ENCODE results near the gene ALKBH5.

The ALKBH5 gene

DNA sequence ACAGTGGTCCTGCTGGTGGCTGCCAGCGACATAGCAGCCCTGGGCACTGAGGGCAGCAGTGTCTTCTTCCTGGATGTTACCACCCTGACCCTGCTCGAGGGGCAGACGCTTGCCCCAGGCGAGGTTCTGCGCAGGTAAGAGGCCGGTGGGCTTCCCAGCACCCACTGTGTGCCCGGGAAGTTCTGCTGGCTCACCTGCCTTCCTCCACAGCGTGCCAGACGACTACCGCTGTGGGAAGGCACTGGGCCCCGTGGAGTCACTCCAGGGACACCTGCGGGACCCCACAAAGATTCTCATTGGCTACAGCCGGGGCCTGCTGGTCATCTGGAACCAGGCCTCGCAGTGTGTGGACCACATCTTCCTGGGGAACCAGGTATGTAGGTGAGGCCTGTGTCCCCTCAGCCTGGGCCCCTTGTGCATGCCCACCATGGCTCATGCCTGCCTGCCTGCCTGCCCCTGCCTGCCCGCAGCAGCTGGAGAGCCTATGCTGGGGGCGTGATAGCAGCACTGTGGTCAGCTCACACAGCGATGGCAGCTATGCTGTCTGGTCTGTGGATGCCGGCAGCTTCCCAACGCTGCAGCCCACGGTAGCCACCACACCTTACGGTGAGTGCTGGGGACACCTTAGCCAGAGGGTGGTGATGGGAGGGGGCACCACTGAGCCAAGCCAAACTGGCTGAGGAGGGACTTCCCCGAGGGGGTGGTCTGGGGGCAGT, 50.3 kb downstream of the ALKBH5 start:
- peaks cover 20 to 34% of the 10 kb centered on the region in 2 donors for H3K36me3 ChIP-seq (ENCODE audit: control insufficient read depth in 2 of 2, insufficient read depth in 2 of 2, low read length in 2 of 2)
- no peak overlapping the region for H3K4me3 ChIP-seq (ENCODE audit: low read length in 2 of 2)
- H3K27me3 ChIP-seq (ENCODE audit: control insufficient read depth in 1 of 2, insufficient read depth in 2 of 2, low read length in 2 of 2): no peaks in the 10 kb centered on the region
- no peaks in the 10 kb centered on the region for H3K9me3 ChIP-seq (ENCODE audit: control insufficient read depth in 2 of 2, low read length in 2 of 2)
- no peaks in the 10 kb centered on the region for H3K4me1 ChIP-seq (ENCODE audit: control insufficient read depth, insufficient read depth, low read length)
- no peak overlapping the region for H3K9ac ChIP-seq (ENCODE audit: low read length in 2 of 2)
- no peak overlapping the region for H3K27ac ChIP-seq (ENCODE audit: low read length)

DNA sequence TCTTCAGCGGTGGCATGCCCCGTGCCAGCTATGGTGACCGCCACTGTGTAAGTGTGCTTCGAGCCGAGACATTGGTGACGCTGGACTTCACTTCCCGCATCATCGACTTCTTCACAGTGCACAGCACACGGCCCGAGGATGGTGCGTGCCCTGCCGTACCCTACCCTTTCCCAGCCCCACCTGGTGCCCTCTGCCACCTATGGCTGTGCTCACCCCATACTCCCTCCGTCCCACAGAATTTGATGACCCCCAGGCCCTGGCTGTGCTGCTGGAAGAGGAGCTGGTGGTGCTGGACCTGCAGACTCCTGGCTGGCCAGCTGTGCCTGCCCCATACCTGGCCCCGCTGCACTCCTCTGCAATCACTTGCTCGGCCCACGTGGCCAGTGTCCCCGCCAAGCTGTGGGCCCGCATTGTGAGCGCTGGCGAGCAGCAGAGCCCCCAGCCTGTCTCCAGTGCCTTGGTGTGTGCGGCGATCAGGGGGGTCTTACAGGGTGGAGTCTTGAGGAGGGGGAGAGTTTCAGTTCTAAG, 51.3 kb downstream of the ALKBH5 start:
- Histone ChIP-seq H3K4me1 (ENCODE audit: control insufficient read depth, insufficient read depth, low read length) (no peaks in the 10 kb centered on the region), H3K9ac (ENCODE audit: low read length in 2 of 2) (no peak overlapping the region), H3K4me3 (ENCODE audit: low read length in 2 of 2) (no peak overlapping the region), H3K9me3 (ENCODE audit: control insufficient read depth in 2 of 2, low read length in 2 of 2) (no peaks in the 10 kb centered on the region), H3K27me3 (ENCODE audit: control insufficient read depth in 1 of 2, insufficient read depth in 2 of 2, low read length in 2 of 2) (no peaks in the 10 kb centered on the region), H3K36me3 (ENCODE audit: control insufficient read depth in 2 of 2, insufficient read depth in 2 of 2, low read length in 2 of 2) (peaks cover 20 to 34% of the 10 kb centered on the region in 2 donors), H3K27ac (ENCODE audit: low read length) (no peak overlapping the region)

DNA sequence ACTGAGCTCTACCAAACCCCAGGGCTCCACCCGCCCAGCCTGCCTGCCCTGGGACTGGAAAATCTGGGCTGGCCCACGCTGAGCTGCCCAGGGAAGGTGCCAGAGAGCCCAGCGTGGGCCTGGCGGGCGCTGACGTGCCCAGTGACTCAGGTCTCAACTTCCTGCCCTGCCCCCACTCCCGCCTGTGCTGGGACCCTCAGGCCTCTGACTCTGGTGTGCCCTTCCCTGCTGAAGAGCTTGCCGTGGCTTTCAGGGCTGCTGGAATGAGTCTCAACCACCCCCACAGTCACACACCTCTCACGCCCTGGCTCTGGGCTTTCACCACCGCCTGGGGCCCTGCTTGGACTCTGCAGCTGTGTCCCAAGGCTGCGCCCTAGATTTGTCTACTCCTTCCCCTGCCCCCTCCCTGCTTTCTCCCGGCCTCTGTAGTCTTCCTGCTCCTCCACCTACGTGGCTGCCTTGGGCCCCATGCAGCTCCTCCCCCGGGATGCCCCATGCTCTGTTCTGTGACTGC, 52.2 kb downstream of the ALKBH5 start:
- Histone ChIP-seq H3K27me3 (ENCODE audit: control insufficient read depth in 1 of 2, insufficient read depth in 2 of 2, low read length in 2 of 2) (no peaks in the 10 kb centered on the region), H3K9ac (ENCODE audit: low read length in 2 of 2) (no peak overlapping the region), H3K4me3 (ENCODE audit: low read length in 2 of 2) (no peak overlapping the region), H3K9me3 (ENCODE audit: control insufficient read depth in 2 of 2, low read length in 2 of 2) (no peaks in the 10 kb centered on the region), H3K36me3 (ENCODE audit: control insufficient read depth in 2 of 2, insufficient read depth in 2 of 2, low read length in 2 of 2) (peaks cover 20 to 36% of the 10 kb centered on the region in 2 donors), H3K27ac (ENCODE audit: low read length) (no peak overlapping the region), H3K4me1 (ENCODE audit: control insufficient read depth, insufficient read depth, low read length) (no peaks in the 10 kb centered on the region)

DNA sequence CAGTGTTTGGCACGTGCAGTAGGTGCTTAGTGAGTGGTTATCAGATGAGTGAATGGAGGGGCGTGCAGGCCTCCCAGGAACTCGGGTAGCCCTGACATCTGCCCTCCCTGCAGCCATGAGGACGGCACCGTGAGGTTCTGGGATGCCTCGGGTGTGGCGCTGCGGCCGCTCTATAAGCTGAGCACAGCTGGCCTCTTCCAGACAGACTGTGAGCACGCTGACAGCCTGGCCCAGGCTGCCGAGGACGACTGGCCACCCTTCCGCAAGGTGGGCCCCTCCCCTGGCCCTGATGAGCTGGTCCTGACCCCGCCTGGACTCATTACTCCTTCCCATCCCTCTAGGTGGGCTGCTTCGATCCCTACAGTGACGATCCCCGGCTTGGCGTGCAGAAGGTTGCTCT, 52.9 kb downstream of the ALKBH5 start:
- Histone ChIP-seq H3K36me3 (ENCODE audit: control insufficient read depth in 2 of 2, insufficient read depth in 2 of 2, low read length in 2 of 2) (peaks cover 20 to 37% of the 10 kb centered on the region in 2 donors), H3K27ac (ENCODE audit: low read length) (no peak overlapping the region), H3K4me1 (ENCODE audit: control insufficient read depth, insufficient read depth, low read length) (no peaks in the 10 kb centered on the region), H3K27me3 (ENCODE audit: control insufficient read depth in 1 of 2, insufficient read depth in 2 of 2, low read length in 2 of 2) (no peaks in the 10 kb centered on the region), H3K4me3 (ENCODE audit: low read length in 2 of 2) (no peak overlapping the region), H3K9ac (ENCODE audit: low read length in 2 of 2) (no peak overlapping the region), H3K9me3 (ENCODE audit: control insufficient read depth in 2 of 2, low read length in 2 of 2) (no peaks in the 10 kb centered on the region)

DNA sequence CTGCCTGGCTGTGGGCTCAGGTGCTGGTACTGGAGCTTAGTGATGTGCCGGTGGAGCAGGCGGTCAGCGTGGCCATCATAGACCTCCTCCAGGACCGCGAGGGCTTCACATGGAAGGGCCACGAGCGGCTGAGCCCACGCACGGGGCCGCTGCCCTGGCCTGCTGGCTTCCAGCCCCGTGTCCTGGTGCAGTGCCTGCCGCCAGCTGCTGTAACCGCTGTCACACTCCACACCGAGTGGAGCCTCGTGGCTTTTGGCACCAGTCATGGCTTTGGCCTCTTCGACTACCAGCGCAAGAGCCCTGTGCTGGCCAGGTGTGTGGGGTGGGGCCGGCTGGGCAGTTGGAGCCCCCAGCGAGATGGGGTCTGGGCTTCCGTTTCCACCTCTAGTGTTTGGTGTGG, 53.8 kb downstream of the ALKBH5 start:
- H3K9ac ChIP-seq (ENCODE audit: low read length in 2 of 2): no peak overlapping the region
- H3K36me3 ChIP-seq (ENCODE audit: control insufficient read depth in 2 of 2, insufficient read depth in 2 of 2, low read length in 2 of 2): peaks cover 20 to 38% of the 10 kb centered on the region in 2 donors
- no peak overlapping the region for H3K4me3 ChIP-seq (ENCODE audit: low read length in 2 of 2)
- H3K27me3 ChIP-seq (ENCODE audit: control insufficient read depth in 1 of 2, insufficient read depth in 2 of 2, low read length in 2 of 2): no peaks in the 10 kb centered on the region
- H3K9me3 ChIP-seq (ENCODE audit: control insufficient read depth in 2 of 2, low read length in 2 of 2): no peaks in the 10 kb centered on the region
- H3K4me1 ChIP-seq (ENCODE audit: control insufficient read depth, insufficient read depth, low read length): no peaks in the 10 kb centered on the region
- no peak overlapping the region for H3K27ac ChIP-seq (ENCODE audit: low read length)

DNA sequence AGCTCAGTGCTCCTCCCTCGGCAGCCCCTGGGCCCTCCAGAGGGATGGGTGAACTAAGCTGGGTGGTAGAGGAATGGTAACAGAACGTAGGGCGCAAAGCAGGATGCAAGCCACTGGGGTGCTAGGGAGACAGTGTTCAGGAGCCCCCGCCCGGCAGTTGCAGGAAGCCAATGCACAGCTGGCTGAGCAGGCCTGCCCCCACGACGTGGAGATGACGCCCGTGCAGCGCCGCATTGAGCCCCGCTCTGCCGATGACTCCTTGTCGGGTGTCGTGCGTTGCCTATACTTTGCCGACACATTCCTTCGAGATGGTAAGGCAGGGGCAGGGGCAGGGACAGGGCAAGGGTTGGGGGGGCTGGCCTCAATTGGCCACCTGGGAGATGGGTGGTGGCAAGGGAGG, 54.7 kb downstream of the ALKBH5 start:
- Histone ChIP-seq H3K36me3 (ENCODE audit: control insufficient read depth in 2 of 2, insufficient read depth in 2 of 2, low read length in 2 of 2) (peaks cover 21 to 38% of the 10 kb centered on the region in 2 donors), H3K9me3 (ENCODE audit: control insufficient read depth in 2 of 2, low read length in 2 of 2) (no peaks in the 10 kb centered on the region), H3K27ac (ENCODE audit: low read length) (no peak overlapping the region), H3K4me3 (ENCODE audit: low read length in 2 of 2) (no peak overlapping the region), H3K27me3 (ENCODE audit: control insufficient read depth in 1 of 2, insufficient read depth in 2 of 2, low read length in 2 of 2) (no peaks in the 10 kb centered on the region), H3K4me1 (ENCODE audit: control insufficient read depth, insufficient read depth, low read length) (no peaks in the 10 kb centered on the region), H3K9ac (ENCODE audit: low read length in 2 of 2) (no peak overlapping the region)

DNA sequence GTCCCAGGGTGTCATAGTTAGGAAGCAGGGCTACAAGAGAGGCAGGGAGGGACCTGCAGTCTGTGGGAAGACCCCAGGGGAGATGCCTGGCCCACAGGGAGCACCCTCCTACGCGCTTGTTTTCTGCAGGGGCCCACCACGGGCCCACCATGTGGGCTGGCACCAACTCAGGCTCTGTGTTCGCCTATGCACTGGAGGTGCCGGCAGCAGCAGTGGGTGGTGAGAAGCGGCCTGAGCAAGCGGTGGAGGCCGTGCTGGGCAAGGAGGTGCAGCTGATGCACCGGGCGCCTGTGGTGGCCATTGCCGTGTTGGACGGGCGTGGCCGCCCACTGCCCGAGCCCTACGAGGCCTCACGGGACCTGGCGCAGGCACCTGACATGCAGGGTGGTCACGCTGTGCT, 56.8 kb downstream of the ALKBH5 start:
- Histone ChIP-seq H3K36me3 (ENCODE audit: control insufficient read depth in 2 of 2, insufficient read depth in 2 of 2, low read length in 2 of 2) (peaks cover 23 to 39% of the 10 kb centered on the region in 2 donors), H3K27ac (ENCODE audit: low read length) (no peak overlapping the region), H3K9me3 (ENCODE audit: control insufficient read depth in 2 of 2, low read length in 2 of 2) (no peaks in the 10 kb centered on the region), H3K4me1 (ENCODE audit: control insufficient read depth, insufficient read depth, low read length) (no peaks in the 10 kb centered on the region), H3K9ac (ENCODE audit: low read length in 2 of 2) (no peak overlapping the region), H3K4me3 (ENCODE audit: low read length in 2 of 2) (no peak overlapping the region), H3K27me3 (ENCODE audit: control insufficient read depth in 1 of 2, insufficient read depth in 2 of 2, low read length in 2 of 2) (no peaks in the 10 kb centered on the region)

DNA sequence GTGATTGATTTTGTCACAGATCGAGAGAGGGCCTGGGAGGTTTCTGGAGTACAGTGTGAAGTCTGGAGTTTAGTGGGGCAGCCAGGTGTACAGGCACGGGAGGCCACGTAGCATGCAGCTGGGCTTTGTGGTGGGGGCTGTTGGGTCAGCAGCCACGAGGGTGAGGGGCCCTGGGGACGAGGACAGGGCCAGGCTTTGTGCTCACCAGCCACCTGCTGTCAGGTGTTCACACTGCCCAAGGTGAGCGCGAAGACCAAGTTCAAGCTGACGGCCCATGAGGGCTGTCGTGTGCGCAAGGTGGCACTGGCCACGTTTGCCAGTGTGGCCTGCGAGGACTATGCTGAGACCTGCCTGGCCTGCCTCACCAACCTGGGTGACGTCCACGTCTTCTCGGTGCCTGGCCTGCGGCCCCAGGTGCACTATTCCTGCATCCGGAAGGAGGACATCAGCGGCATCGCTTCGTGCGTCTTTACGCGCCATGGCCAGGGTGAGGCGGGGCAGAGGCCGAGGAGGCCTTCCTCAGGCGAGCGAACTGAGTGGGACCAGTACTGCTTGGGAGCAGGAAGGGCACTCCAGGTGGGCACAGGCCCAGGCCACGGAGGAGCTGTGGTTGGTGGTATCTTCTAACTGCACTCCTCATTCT, 57.7 kb downstream of the ALKBH5 start:
- H3K27ac ChIP-seq (ENCODE audit: low read length): no peak overlapping the region
- H3K36me3 ChIP-seq (ENCODE audit: control insufficient read depth in 2 of 2, insufficient read depth in 2 of 2, low read length in 2 of 2): peaks cover 32 to 40% of the 10 kb centered on the region in 2 donors
- H3K27me3 ChIP-seq (ENCODE audit: control insufficient read depth in 1 of 2, insufficient read depth in 2 of 2, low read length in 2 of 2): no peaks in the 10 kb centered on the region
- no peaks in the 10 kb centered on the region for H3K9me3 ChIP-seq (ENCODE audit: control insufficient read depth in 2 of 2, low read length in 2 of 2)
- H3K4me3 ChIP-seq (ENCODE audit: low read length in 2 of 2): no peak overlapping the region
- no peak overlapping the region for H3K9ac ChIP-seq (ENCODE audit: low read length in 2 of 2)
- H3K4me1 ChIP-seq (ENCODE audit: control insufficient read depth, insufficient read depth, low read length): no peaks in the 10 kb centered on the region

DNA sequence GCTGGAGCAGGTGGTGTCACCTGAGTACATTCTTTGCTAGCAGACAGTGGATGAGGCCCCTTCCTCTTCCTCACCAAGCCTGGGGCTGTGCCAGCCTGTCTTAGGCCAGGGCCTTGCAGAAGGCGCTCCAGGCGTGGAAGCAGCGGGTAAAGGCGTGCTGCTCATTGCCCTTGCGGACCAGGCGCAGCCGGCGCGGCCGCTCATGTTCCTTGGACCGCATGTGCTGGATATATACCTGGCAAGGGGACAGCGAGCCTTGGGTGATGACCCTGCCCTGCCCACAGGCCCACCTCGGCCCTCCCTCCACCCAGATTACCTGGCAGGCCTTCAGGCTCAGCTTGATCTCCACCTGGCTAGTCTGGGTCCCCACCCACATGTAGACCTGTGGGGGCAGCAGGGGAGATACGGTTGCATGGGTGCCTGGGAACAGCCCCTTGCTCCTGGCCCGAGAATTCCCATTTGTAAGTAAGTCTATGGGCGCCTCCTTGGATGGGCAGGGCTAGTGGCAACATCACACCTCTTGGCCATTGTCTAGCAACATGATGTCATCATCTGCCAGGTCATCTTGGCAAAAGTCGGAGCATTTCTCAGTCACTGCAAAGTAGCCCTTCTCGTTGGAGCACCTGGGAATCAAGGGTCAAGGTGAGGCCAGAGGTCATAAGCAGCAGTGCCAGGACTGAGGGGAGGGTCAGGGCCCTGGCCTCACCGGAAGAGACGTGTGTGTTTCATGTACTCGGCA, 61.6 kb downstream of the ALKBH5 start:
- Histone ChIP-seq H3K4me1 (ENCODE audit: control insufficient read depth, insufficient read depth, low read length) (peaks cover 15% of the 10 kb centered on the region), H3K27me3 (ENCODE audit: control insufficient read depth in 1 of 2, insufficient read depth in 2 of 2, low read length in 2 of 2) (no peaks in the 10 kb centered on the region), H3K27ac (ENCODE audit: low read length) (no peak overlapping the region), H3K9me3 (ENCODE audit: control insufficient read depth in 2 of 2, low read length in 2 of 2) (no peaks in the 10 kb centered on the region), H3K36me3 (ENCODE audit: control insufficient read depth in 2 of 2, insufficient read depth in 2 of 2, low read length in 2 of 2) (peaks cover 32 to 40% of the 10 kb centered on the region in 2 donors), H3K4me3 (ENCODE audit: low read length in 2 of 2) (no peak overlapping the region), H3K9ac (ENCODE audit: low read length in 2 of 2) (no peak overlapping the region)

DNA sequence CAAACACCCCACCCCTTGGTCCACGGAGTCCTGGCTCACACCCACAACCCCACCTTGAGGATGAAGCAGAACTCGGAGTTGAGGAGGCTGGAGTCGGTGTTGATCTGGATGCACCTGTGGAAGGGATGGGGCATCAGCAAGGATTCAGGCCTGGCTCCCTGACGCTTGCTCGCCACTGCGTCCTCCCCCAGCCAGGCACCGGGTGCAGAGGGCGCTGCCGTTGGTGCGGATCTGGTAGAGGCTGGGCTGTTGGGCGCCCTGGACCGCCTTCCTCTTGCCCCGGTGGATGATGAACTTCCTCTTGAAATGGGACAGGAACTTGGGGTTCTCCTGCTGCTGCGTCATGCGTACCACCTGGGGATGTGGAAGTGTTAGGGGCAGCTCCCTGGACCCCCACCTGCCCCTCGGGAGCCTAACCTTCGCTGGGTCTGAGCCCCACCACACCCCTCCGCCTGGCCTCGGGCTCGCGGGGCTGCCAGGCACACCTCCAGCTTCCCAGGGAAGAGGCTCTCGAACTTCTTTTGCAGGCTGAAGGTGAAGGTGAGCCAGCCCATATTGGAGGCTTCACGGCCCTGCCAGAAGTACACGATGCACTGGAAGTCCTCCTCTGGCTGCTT, 62.6 kb downstream of the ALKBH5 start:
- Histone ChIP-seq H3K4me3 (ENCODE audit: low read length in 2 of 2) (no peak overlapping the region), H3K36me3 (ENCODE audit: control insufficient read depth in 2 of 2, insufficient read depth in 2 of 2, low read length in 2 of 2) (peaks cover 39 to 49% of the 10 kb centered on the region in 2 donors)

More for the DNA sequence above, 62.6 kb downstream of the ALKBH5 start:
- Histone ChIP-seq H3K9ac (ENCODE audit: low read length in 2 of 2) (no peak overlapping the region), H3K9me3 (ENCODE audit: control insufficient read depth in 2 of 2, low read length in 2 of 2) (no peaks in the 10 kb centered on the region), H3K27me3 (ENCODE audit: control insufficient read depth in 1 of 2, insufficient read depth in 2 of 2, low read length in 2 of 2) (no peaks in the 10 kb centered on the region), H3K4me1 (ENCODE audit: control insufficient read depth, insufficient read depth, low read length) (peaks cover 15% of the 10 kb centered on the region), H3K27ac (ENCODE audit: low read length) (no peak overlapping the region)
